ENCODE data around the gene ERBB4.

DNA sequence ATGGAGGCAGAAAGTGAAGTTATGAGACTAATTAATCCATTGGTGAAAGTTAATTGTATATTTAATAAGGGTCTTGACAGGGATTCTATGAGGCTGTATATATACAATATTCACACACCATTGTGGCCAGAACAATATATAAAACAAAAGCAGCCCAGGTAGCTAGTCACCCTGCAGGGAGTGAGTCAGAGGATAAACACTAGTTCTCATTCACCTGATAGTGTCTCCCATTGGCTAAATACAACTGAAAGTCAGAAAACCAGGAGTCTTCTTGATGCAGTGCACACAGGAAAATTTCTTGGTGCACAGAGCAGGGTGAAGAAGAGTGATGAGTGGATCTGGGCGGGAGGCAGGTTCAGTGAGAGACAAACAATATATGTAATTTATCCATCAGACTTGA lies 465.2 kb downstream of the ERBB4 start:
- TF ChIP-seq, protein P1, sequence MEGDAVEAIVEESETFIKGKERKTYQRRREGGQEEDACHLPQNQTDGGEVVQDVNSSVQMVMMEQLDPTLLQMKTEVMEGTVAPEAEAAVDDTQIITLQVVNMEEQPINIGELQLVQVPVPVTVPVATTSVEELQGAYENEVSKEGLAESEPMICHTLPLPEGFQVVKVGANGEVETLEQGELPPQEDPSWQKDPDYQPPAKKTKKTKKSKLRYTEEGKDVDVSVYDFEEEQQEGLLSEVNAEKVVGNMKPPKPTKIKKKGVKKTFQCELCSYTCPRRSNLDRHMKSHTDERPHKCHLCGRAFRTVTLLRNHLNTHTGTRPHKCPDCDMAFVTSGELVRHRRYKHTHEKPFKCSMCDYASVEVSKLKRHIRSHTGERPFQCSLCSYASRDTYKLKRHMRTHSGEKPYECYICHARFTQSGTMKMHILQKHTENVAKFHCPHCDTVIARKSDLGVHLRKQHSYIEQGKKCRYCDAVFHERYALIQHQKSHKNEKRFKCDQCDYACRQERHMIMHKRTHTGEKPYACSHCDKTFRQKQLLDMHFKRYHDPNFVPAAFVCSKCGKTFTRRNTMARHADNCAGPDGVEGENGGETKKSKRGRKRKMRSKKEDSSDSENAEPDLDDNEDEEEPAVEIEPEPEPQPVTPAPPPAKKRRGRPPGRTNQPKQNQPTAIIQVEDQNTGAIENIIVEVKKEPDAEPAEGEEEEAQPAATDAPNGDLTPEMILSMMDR (conservative IDR thresholded peaks at IDR 0.05; ENCODE audit: low read length) = no peak
- no peak for TF ChIP-seq EZH2phosphoT487 (IDR thresholded peaks at IDR 0.05; ENCODE audit: borderline replicate concordance, low read depth, low read length)
